Measurements from ENCODE around the gene ZEB2.

- no peak for TF ChIP-seq CTCF (IDR thresholded peaks at IDR 0.05)
- TF ChIP-seq POLR2A (IDR thresholded peaks at IDR 0.05): no peak
Observed at GRCh38 chr2:144501118-144501517, 18.8 kb downstream of the ZEB2 start.
